OCI-LY3 (cell line): Measurements from ENCODE around the gene SH3YL1.

Experiments used
- CTCF ChIP-seq: fragments of 200-600, 300-600 bp; sonication (generic); IDR thresholded peaks from 2 replicates; pipeline ENCODE4 v1.5.1; 2014; ENCODE audit warnings: antibody characterized with exemption, low read length, low read depth
- EZH2phosphoT487 ChIP-seq: fragments of 200-600 bp; shearing (Covaris generic); IDR thresholded peaks from 2 replicates; pipeline ENCODE4 v1.6.1; 2018; ENCODE audit warnings: antibody characterized with exemption, mixed run types, low read depth

- TF ChIP-seq CTCF (no peak), EZH2phosphoT487 (no peak)
These were observed 60.4 kb downstream of the SH3YL1 start for GRCh38 chr2:203401-203800.
